ENCODE data around the gene MEIKIN. TPM values are rescaled to one million over a fixed set of nuclear protein-coding genes. Genes with fewer than 3 reads are reported as not detected.
A peak's percentile ranks its signal among the peaks of the same experiment; 100 is the strongest.

Gene MEIKIN
- total RNA-seq, 1 donor from 2014 or later, result not detected

GRCh38 chr5:131796793-131797693 is 148.4 kb downstream of the MEIKIN start, which contains the start of gene FNIP1:
FNIP1 (minus strand) TSS chr5:131797017; CDS start chr5:131796921, 96 bp downstream.
- peaks cover 7% of the 10 kb centered on the region for H3K36me3 Mint-ChIP-seq (ENCODE audit: unreplicated experiment)
- peak; percentile 99 for DNase-seq (ENCODE audit: extremely low spot score, unreplicated experiment)
- peak within 1 kb of the TSS; percentile 98 for H3K4me3 Mint-ChIP-seq (ENCODE audit: unreplicated experiment)
- no peaks in the 10 kb centered on the region for H3K27me3 Mint-ChIP-seq (ENCODE audit: unreplicated experiment)
- H3K4me1 Mint-ChIP-seq (ENCODE audit: unreplicated experiment), result peaks cover 38% of the 10 kb centered on the region
- H3K9me3 Mint-ChIP-seq (ENCODE audit: unreplicated experiment), result no peaks in the 10 kb centered on the region
- peak within 1 kb of the TSS; percentile 93 for H3K27ac Mint-ChIP-seq (ENCODE audit: unreplicated experiment)
- TF ChIP-seq CTCF (IDR thresholded peaks at IDR 0.05), result peak; percentile 23

GRCh38 chr5:131795879-131796792 is 149.3 kb downstream of the MEIKIN start:
- H3K9me3 Mint-ChIP-seq (ENCODE audit: unreplicated experiment), result no peaks in the 10 kb centered on the region
- no peak for TF ChIP-seq CTCF (IDR thresholded peaks at IDR 0.05)
- H3K4me3 Mint-ChIP-seq (ENCODE audit: unreplicated experiment), result peak overlapping the region; percentile 98
- peaks cover 7% of the 10 kb centered on the region for H3K36me3 Mint-ChIP-seq (ENCODE audit: unreplicated experiment)
- H3K4me1 Mint-ChIP-seq (ENCODE audit: unreplicated experiment), result peaks cover 45% of the 10 kb centered on the region
- H3K27ac Mint-ChIP-seq (ENCODE audit: unreplicated experiment), result peak overlapping the region; percentile 93
- peak; percentile 84 for DNase-seq (ENCODE audit: extremely low spot score, unreplicated experiment)
- no peaks in the 10 kb centered on the region for H3K27me3 Mint-ChIP-seq (ENCODE audit: unreplicated experiment)

- Mint-ChIP-seq H3K36me3 (ENCODE audit: unreplicated experiment) (peaks cover 9% of the 10 kb centered on the region), H3K4me3 (ENCODE audit: unreplicated experiment) (peak overlapping the region; percentile 98), H3K27ac (ENCODE audit: unreplicated experiment) (peak overlapping the region; percentile 68), H3K4me1 (ENCODE audit: unreplicated experiment) (peaks cover 53% of the 10 kb centered on the region), H3K27me3 (ENCODE audit: unreplicated experiment) (no peaks in the 10 kb centered on the region), H3K9me3 (ENCODE audit: unreplicated experiment) (no peaks in the 10 kb centered on the region)
- no peak for TF ChIP-seq CTCF (IDR thresholded peaks at IDR 0.05)
- no peak for DNase-seq (ENCODE audit: extremely low spot score, unreplicated experiment)
Observed at GRCh38 chr5:131795228-131795627, 150.2 kb downstream of the MEIKIN start.

GRCh38 chr5:131794586-131794985 is 150.9 kb downstream of the MEIKIN start:
- DNase-seq (ENCODE audit: extremely low spot score, unreplicated experiment), result no peak
- Mint-ChIP-seq H3K36me3 (ENCODE audit: unreplicated experiment) (peaks cover 9% of the 10 kb centered on the region), H3K4me3 (ENCODE audit: unreplicated experiment) (peak overlapping the region; percentile 98), H3K27ac (ENCODE audit: unreplicated experiment) (no peak overlapping the region), H3K4me1 (ENCODE audit: unreplicated experiment) (peaks cover 57% of the 10 kb centered on the region), H3K9me3 (ENCODE audit: unreplicated experiment) (no peaks in the 10 kb centered on the region), H3K27me3 (ENCODE audit: unreplicated experiment) (no peaks in the 10 kb centered on the region)
- TF ChIP-seq CTCF (IDR thresholded peaks at IDR 0.05), result no peak

Data from osteocyte (in vitro differentiated cells).